HUES6 (cell line): ENCODE data around the gene MRPL47.
A peak's percentile ranks its signal among the peaks of the same experiment; 100 is the strongest.

ENCODE experiments used
- H3K27ac ChIP-seq: 2 replicates; pipeline ENCODE4 v1.7.0; 2013; ENCODE audit warnings: low read depth, mild to moderate bottlenecking, low read length, inconsistent platforms
- H3K27me3 ChIP-seq: 2 replicates; pipeline ENCODE4 v1.6.1; 2013; ENCODE audit warnings: low read length; ENCODE audit not compliant: control insufficient read depth, insufficient read depth
- H3K36me3 ChIP-seq: 2 replicates; pipeline ENCODE4 v1.6.1; 2013; ENCODE audit warnings: low read length; ENCODE audit not compliant: control insufficient read depth, insufficient read depth
- H3K4me1 ChIP-seq: 2 replicates; pipeline ENCODE4 v1.6.1; 2013; ENCODE audit warnings: low read length; ENCODE audit not compliant: control insufficient read depth, insufficient read depth
- H3K4me3 ChIP-seq: 2 replicates; pipeline ENCODE4 v1.5.1; 2013; ENCODE audit warnings: low read depth, low read length
- H3K9ac ChIP-seq: one replicate; pipeline ENCODE4 v1.6.1; 2013; ENCODE audit warnings: mild to moderate bottlenecking, low read length
- H3K9me3 ChIP-seq: 2 replicates; pipeline ENCODE4 v1.6.1; 2013; ENCODE audit warnings: low read depth, low read length; ENCODE audit not compliant: control insufficient read depth, insufficient read depth

Gene MRPL47

GRCh38 chr3:179589143-179589542, 15.3 kb downstream of the MRPL47 start:
- Histone ChIP-seq H3K27me3 (no peaks in the 10 kb centered on the region), H3K36me3 (peaks cover 97% of the 10 kb centered on the region), H3K4me1 (no peaks in the 10 kb centered on the region), H3K9ac (no peak overlapping the region), H3K27ac (no peak overlapping the region), H3K9me3 (no peaks in the 10 kb centered on the region), H3K4me3 (no peak overlapping the region)

GRCh38 chr3:179580992-179581391, 23.4 kb downstream of the MRPL47 start:
- Histone ChIP-seq H3K27me3 (no peaks in the 10 kb centered on the region), H3K27ac (no peak overlapping the region), H3K4me1 (no peaks in the 10 kb centered on the region), H3K4me3 (no peak overlapping the region), H3K9ac (no peak overlapping the region), H3K9me3 (no peaks in the 10 kb centered on the region), H3K36me3 (peaks cover 89% of the 10 kb centered on the region)

DNA sequence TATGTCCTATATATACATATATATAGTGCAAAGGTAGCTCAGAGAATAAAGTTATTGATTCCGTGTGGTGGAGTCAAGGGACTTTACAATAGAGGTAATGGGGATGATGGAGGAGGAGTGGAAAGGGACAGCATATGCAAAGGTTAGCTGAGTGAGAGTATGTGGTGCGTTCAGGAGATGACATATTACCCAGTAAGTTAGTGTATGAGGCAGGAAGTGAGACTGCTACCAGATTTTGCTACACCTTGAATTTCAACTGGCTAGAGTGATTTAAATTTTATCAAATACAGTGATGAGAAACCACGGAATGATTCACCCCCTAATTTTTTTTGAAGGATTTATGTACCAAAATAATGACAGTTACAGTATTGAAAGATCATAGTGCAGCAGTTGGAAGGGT, 38.9 kb downstream of the MRPL47 start:
- no peak overlapping the region for H3K27ac ChIP-seq
- no peaks in the 10 kb centered on the region; the same call in 1 of the 2 replicates for H3K4me1 ChIP-seq
- H3K36me3 ChIP-seq: peaks cover 16% of the 10 kb centered on the region
- H3K4me3 ChIP-seq: no peak overlapping the region
- no peaks in the 10 kb centered on the region for H3K9me3 ChIP-seq
- H3K27me3 ChIP-seq: no peaks in the 10 kb centered on the region
- no peak overlapping the region for H3K9ac ChIP-seq

DNA sequence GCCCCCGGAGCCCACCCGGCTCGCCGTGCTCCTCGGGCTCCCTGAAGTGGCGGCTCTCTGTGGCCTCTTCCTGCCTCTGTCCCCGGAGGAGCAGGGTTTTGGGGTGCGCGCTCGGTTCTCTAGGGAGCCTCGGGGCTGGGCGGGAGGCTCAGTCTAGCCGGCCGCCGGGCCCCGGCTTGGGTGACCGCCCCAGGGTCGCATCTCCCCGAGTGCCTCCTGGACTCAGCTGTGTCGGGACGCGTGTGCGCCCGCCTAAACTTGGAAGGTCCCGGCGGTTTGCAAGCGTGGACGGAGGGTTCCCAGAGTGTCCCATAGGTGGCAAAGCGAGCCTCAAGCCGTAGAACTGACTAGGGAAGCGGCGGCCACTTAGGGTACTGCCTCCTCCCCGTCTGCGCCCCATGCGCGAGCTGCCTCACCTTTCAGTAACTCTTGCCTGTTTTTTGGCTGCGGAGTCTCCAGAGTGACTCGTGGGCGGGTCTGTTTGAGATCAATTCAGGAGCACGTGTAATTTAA, 41.1 kb downstream of the MRPL47 start:
- H3K4me3 ChIP-seq: peak overlapping the region; percentile 96
- H3K9ac ChIP-seq: peak overlapping the region; percentile 98
- H3K36me3 ChIP-seq: no peaks in the 10 kb centered on the region
- peak overlapping the region; percentile 27; the same call in 1 of the 2 replicates for H3K27ac ChIP-seq
- no peaks in the 10 kb centered on the region for H3K27me3 ChIP-seq
- H3K4me1 ChIP-seq: no peaks in the 10 kb centered on the region; the same call in 1 of the 2 replicates
- no peaks in the 10 kb centered on the region for H3K9me3 ChIP-seq

- Histone ChIP-seq H3K36me3 (no peaks in the 10 kb centered on the region), H3K27me3 (no peaks in the 10 kb centered on the region), H3K4me1 (no peaks in the 10 kb centered on the region; the same call in 1 of the 2 replicates), H3K27ac (peak within 1 kb of the TSS; percentile 78; the same call in 1 of the 2 replicates), H3K4me3 (peak within 1 kb of the TSS; percentile 96), H3K9ac (peak within 1 kb of the TSS; percentile 98), H3K9me3 (no peaks in the 10 kb centered on the region)
Observed at GRCh38 chr3:179562591-179563270, 41.7 kb downstream of the MRPL47 start, which contains the start of gene ACTL6A. ACTL6A (plus strand) TSS chr3:179562926; CDS start chr3:179563093, 167 bp downstream.

DNA sequence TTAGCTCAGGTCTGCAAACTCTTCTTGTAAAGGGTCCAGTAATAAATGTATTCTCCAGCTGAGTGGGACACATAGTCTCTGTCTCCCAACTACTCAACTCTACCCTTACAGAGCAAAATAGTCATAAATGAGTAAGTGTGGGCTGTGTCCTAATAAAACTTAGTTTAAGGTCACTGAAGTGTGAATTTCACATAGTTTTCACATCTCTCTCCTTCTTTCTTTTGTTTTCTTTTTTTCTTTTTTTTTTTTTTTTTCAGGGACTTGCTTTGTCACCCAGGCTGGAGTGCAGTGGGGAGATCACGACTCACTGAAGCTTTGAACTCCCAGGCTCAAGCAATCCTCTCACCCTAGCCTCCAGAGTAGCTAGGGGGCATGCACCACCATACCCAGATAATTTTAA, 43.6 kb downstream of the MRPL47 start:
- no peaks in the 10 kb centered on the region for H3K27me3 ChIP-seq
- H3K36me3 ChIP-seq: no peaks in the 10 kb centered on the region
- H3K4me3 ChIP-seq: no peak overlapping the region
- no peak overlapping the region for H3K27ac ChIP-seq
- H3K4me1 ChIP-seq: no peaks in the 10 kb centered on the region; the same call in 1 of the 2 replicates
- no peak overlapping the region for H3K9ac ChIP-seq
- no peaks in the 10 kb centered on the region for H3K9me3 ChIP-seq

GRCh38 chr3:179558742-179559364, 45.6 kb downstream of the MRPL47 start:
- Histone ChIP-seq H3K9me3 (no peaks in the 10 kb centered on the region), H3K27me3 (no peaks in the 10 kb centered on the region), H3K9ac (no peak overlapping the region), H3K4me3 (no peak overlapping the region), H3K27ac (no peak overlapping the region), H3K36me3 (no peaks in the 10 kb centered on the region), H3K4me1 (no peaks in the 10 kb centered on the region; the same call in 1 of the 2 replicates)

DNA sequence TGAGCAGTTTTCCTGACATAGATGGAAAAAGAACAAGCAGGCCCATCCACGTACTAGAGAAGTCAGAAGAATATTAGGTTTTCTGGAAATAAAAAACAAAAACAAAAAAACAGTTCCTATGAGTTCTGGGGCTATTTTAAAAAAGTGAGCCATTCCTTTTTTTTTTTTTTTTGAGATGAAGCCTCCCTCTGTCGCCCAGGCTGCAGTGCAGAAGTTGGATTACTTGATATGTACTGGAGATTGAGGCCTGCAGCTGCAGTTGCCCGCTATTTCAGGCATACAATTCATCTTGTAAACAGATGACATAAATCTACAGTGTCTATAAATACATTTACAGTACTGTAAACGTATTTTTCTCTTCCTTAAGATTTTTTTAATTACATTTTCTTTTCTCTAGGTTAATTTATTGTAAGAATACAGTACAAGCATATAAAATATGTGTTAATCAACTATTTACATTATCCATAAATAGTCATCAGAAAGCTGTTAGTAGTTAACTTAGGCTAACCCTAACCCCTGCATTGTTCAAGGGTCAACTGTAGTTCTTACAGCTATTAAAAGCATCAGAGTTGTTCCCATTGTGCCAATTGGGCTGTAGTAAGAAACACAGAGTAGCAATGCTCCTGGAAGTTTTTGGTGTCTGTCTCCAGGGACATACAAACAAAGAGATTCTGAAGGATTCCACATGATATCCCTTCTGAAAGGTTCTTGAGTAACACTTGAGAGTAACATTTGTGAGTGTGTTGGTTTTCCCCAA, 52.9 kb downstream of the MRPL47 start:
- Histone ChIP-seq H3K4me3 (no peak overlapping the region), H3K36me3 (no peaks in the 10 kb centered on the region), H3K9ac (no peak overlapping the region), H3K27ac (no peak overlapping the region), H3K9me3 (no peaks in the 10 kb centered on the region), H3K4me1 (peaks cover 8% of the 10 kb centered on the region), H3K27me3 (no peaks in the 10 kb centered on the region)

GRCh38 chr3:179546814-179547241, 57.6 kb downstream of the MRPL47 start:
- Histone ChIP-seq H3K36me3 (no peaks in the 10 kb centered on the region), H3K27me3 (no peaks in the 10 kb centered on the region), H3K4me3 (0 out of 2 replicates have a peak overlapping the region, but pooled peaks have one; percentile 31), H3K4me1 (peaks cover 11% of the 10 kb centered on the region), H3K27ac (no peak overlapping the region), H3K9me3 (no peaks in the 10 kb centered on the region), H3K9ac (no peak overlapping the region)

DNA sequence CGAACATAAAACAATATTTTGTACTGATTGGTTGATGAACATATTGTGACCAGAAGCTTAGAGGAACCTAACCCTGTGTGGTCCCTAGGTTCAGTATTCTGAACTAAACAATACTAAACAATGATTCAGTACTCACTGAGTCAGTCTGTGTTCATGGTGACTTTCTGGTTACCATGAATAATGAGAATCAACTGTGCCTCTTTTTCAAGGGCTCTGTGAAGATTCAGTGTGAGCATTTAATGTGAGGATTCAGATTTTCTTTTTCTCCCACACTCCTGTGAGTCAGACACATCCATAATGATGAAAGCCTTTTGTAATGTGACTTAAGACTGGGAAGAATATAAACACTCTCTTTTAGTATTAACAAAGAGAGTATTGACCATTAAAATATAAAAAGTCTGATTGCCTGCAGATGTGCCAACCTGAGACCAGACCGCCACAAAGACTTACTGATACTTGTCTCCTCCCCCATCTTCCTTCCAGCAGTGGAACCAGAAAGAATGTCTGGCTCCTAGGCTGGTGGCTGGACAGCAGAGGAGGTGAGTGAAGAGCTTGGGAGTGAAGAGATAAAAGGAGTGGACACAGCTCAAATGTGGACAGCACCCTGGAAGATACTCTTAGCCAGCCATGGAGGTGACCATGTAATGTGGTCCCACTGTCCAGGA, 59.3 kb downstream of the MRPL47 start:
- Histone ChIP-seq H3K4me3 (no peak overlapping the region), H3K4me1 (peaks cover 11% of the 10 kb centered on the region), H3K27me3 (no peaks in the 10 kb centered on the region), H3K9me3 (no peaks in the 10 kb centered on the region), H3K36me3 (no peaks in the 10 kb centered on the region), H3K9ac (no peak overlapping the region), H3K27ac (no peak overlapping the region)
